ENCODE results near the gene CRAMP1. TPM values are rescaled to one million over a fixed set of nuclear protein-coding genes. Genes with fewer than 3 reads are reported as not detected.

The CRAMP1 gene
- total RNA-seq, 1 donor from 2014 or later: 24.1 TPM

GRCh38 chr16:1705688-1706385, 93.7 kb downstream of the CRAMP1 start, which contains the start of gene MAPK8IP3:
Gene MAPK8IP3, plus strand, starts transcription at chr16:1706195. Its CDS starts 145 bp downstream, at chr16:1706340.
- Histone ChIP-seq H3K4me3 (peak within 1 kb of the TSS; percentile 99), H3K27ac (peak within 1 kb of the TSS; percentile 97), H3K4me1 (peaks cover 27% of the 10 kb centered on the region), H3K9me3 (no peaks in the 10 kb centered on the region), H3K27me3 (ENCODE audit: low read depth) (no peaks in the 10 kb centered on the region), H3K36me3 (peaks cover 26% of the 10 kb centered on the region)
- peak; percentile 98 for TF ChIP-seq CTCF (IDR thresholded peaks at IDR 0.05)
- ATAC-seq (peak; percentile 97 to 98), DNase-seq (peak; percentile 92)
- intact Hi-C loops (cut with DNase I): no loop called here

DNA sequence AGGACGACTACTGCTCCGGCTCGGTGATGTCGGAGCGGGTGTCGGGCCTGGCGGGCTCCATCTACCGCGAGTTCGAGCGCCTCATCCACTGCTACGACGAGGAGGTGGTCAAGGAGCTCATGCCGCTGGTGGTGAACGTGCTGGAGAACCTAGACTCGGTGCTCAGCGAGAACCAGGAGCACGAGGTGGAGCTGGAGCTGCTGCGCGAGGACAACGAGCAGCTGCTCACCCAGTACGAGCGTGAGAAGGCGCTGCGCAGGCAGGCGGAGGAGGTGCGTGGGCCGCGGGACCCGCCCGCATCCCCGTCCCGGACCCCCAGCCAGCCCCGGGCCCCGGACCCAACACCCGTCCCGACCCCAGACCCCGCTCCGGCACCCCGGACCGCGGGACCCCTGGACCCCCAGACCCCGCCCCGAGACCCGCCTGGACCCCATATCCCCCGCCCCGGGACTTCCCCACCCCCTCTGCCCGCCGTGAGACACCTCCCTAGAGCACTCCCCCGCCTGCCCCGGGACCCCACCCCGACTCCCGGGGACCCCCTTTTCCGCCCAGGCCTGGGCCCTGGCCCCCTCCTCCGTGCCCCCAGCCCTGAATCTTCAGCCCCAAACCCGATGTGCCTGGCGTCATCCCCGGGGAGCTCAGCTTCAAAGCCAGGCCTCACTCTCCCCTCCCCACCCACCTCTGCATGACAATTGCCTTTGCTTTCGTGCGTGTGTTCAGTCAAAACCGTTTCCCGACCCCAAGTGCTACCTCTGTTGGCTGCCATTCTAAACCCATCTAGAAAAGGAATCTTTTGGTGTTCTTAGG, 94.4 kb downstream of the CRAMP1 start:
- DNase-seq: no peak

GRCh38 chr16:1707193-1707790, 95.1 kb downstream of the CRAMP1 start:
- no peak for DNase-seq
- intact Hi-C loops (cut with DNase I): no loop called here
- ATAC-seq: no peak
- no peaks in the 10 kb centered on the region for H3K27me3 ChIP-seq (ENCODE audit: low read depth)
- peaks cover 12% of the 10 kb centered on the region for H3K36me3 ChIP-seq
- peaks cover 27% of the 10 kb centered on the region for H3K4me1 ChIP-seq
- no peaks in the 10 kb centered on the region for H3K9me3 ChIP-seq
- peak overlapping the region; percentile 99 for H3K4me3 ChIP-seq
- no peak for TF ChIP-seq CTCF (IDR thresholded peaks at IDR 0.05)
- peak overlapping the region; percentile 97 for H3K27ac ChIP-seq

More for the DNA sequence above, 94.4 kb downstream of the CRAMP1 start:
- H3K36me3 ChIP-seq: peaks cover 19% of the 10 kb centered on the region
- no peaks in the 10 kb centered on the region for H3K27me3 ChIP-seq (ENCODE audit: low read depth)
- H3K4me3 ChIP-seq: peak overlapping the region; percentile 99
- TF ChIP-seq CTCF (IDR thresholded peaks at IDR 0.05): no peak
- H3K4me1 ChIP-seq: peaks cover 27% of the 10 kb centered on the region
- ATAC-seq: peak; percentile 28 to 55
- H3K9me3 ChIP-seq: no peaks in the 10 kb centered on the region
- intact Hi-C loops (cut with DNase I): no loop called here
- H3K27ac ChIP-seq: peak overlapping the region; percentile 97

GRCh38 chr16:1708083-1708767, 96.1 kb downstream of the CRAMP1 start:
- H3K4me3 ChIP-seq: peak overlapping the region; percentile 99
- H3K4me1 ChIP-seq: peaks cover 30% of the 10 kb centered on the region
- DNase-seq: no peak
- TF ChIP-seq CTCF (IDR thresholded peaks at IDR 0.05): no peak
- no peaks in the 10 kb centered on the region for H3K27me3 ChIP-seq (ENCODE audit: low read depth)
- no peak overlapping the region for H3K27ac ChIP-seq
- intact Hi-C loops (cut with DNase I): no loop called here
- peaks cover 7% of the 10 kb centered on the region for H3K36me3 ChIP-seq
- no peak for ATAC-seq
- no peaks in the 10 kb centered on the region for H3K9me3 ChIP-seq

- no peak overlapping the region for H3K27ac ChIP-seq
- no peaks in the 10 kb centered on the region for H3K27me3 ChIP-seq (ENCODE audit: low read depth)
- intact Hi-C loops (cut with DNase I): no loop called here
- TF ChIP-seq CTCF (IDR thresholded peaks at IDR 0.05): no peak
- H3K4me1 ChIP-seq: peaks cover 36% of the 10 kb centered on the region
- peaks cover 7% of the 10 kb centered on the region for H3K36me3 ChIP-seq
- no peak for ATAC-seq
- no peak overlapping the region for H3K4me3 ChIP-seq
- H3K9me3 ChIP-seq: no peaks in the 10 kb centered on the region
- no peak for DNase-seq
These were observed 96.6 kb downstream of the CRAMP1 start for GRCh38 chr16:1708768-1709180.
